Fibroblast of mammary gland (primary cell): Measurements from ENCODE around the gene ST8SIA4.

Source experiments
- DNase-seq: peaks from one replicate; pipeline ENCODE4 v3.0.0-alpha.2; 2010; ENCODE audit warnings: low read depth
- H3K4me3 ChIP-seq: 2 replicates; pipeline ENCODE4 v1.5.1; 2011; ENCODE audit warnings: low read depth, mild to moderate bottlenecking, low read length, moderate library complexity; ENCODE audit not compliant: control insufficient read depth
- CTCF ChIP-seq: conservative IDR thresholded peaks from 2 replicates; pipeline ENCODE4 v1.5.1; 2011; ENCODE audit warnings: low read depth, low read length, inconsistent platforms; ENCODE audit not compliant: control insufficient read depth, insufficient read depth

ST8SIA4 gene

GRCh38 chr5:100867039-100867562, 36.0 kb downstream of the ST8SIA4 start:
- no peak for DNase-seq
- H3K4me3 ChIP-seq: no peak overlapping the region
- no peak for TF ChIP-seq CTCF

- H3K4me3 ChIP-seq: no peak overlapping the region
- TF ChIP-seq CTCF: no peak
- DNase-seq: no peak
Measured at GRCh38 chr5:100864931-100865330, 38.2 kb downstream of the ST8SIA4 start.

- TF ChIP-seq CTCF: no peak
- no peak overlapping the region for H3K4me3 ChIP-seq
- DNase-seq: no peak
Measured at GRCh38 chr5:100863739-100864138, 39.3 kb downstream of the ST8SIA4 start.

GRCh38 chr5:100861148-100861547, 41.9 kb downstream of the ST8SIA4 start:
- DNase-seq: no peak
- TF ChIP-seq CTCF: no peak
- no peak overlapping the region for H3K4me3 ChIP-seq

- no peak for DNase-seq
- no peak overlapping the region for H3K4me3 ChIP-seq
- no peak for TF ChIP-seq CTCF
Measured at GRCh38 chr5:100860407-100860806, 42.7 kb downstream of the ST8SIA4 start.

GRCh38 chr5:100858987-100859545, 44.0 kb downstream of the ST8SIA4 start:
- DNase-seq: no peak
- TF ChIP-seq CTCF: no peak
- no peak overlapping the region for H3K4me3 ChIP-seq

GRCh38 chr5:100856462-100856861, 46.6 kb downstream of the ST8SIA4 start:
- no peak for TF ChIP-seq CTCF
- DNase-seq: no peak
- no peak overlapping the region for H3K4me3 ChIP-seq
